Panc1 (cell line): ENCODE measurements around the gene C19orf81.

Experiments
- POLR2AphosphoS5 ChIP-seq: IDR thresholded peaks from 2 replicates; pipeline ENCODE4 v1.6.1; 2012; ENCODE audit warnings: mild to moderate bottlenecking, low read depth, low read length, moderate library complexity
- SIN3A ChIP-seq: IDR thresholded peaks from 2 replicates; pipeline ENCODE4 v1.6.1; 2012; ENCODE audit warnings: low read depth, mild to moderate bottlenecking, low read length, moderate library complexity, borderline replicate concordance; ENCODE audit not compliant: insufficient read depth
- TF ChIP-seq, protein P1 (sequence below): fragments of 450-650 bp; IDR thresholded peaks from 2 replicates; pipeline ENCODE4 v1.5.1; 2017; ENCODE audit warnings: mild to moderate bottlenecking
- TF ChIP-seq, protein P2 (sequence below), 2 experiments: IDR thresholded peaks; 2 replicates each; pipeline ENCODE4 v1.6.1; 2011 to 2012; ENCODE audit warnings: low read depth in 2 of 2, control low read depth in 1 of 2, low read length in 1 of 2, mild to moderate bottlenecking in 1 of 2, moderate library complexity in 1 of 2; ENCODE audit not compliant: insufficient read depth in 1 of 2

DNA sequence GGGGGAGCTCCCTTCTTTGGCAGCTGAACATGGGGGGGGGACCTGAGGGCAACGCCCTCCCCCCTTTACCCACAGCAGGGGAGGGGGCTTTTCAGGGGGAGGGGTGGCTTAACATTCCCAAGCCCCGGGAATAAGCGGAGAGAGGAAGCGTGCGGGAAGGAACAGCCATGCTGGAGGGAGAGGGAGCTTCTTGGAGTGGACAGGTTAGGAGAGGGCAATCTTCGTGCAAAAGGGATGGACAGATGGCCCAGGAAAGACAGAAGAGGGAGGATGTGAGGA, 10.8 kb downstream of the C19orf81 start:
- TF ChIP-seq, protein P1, sequence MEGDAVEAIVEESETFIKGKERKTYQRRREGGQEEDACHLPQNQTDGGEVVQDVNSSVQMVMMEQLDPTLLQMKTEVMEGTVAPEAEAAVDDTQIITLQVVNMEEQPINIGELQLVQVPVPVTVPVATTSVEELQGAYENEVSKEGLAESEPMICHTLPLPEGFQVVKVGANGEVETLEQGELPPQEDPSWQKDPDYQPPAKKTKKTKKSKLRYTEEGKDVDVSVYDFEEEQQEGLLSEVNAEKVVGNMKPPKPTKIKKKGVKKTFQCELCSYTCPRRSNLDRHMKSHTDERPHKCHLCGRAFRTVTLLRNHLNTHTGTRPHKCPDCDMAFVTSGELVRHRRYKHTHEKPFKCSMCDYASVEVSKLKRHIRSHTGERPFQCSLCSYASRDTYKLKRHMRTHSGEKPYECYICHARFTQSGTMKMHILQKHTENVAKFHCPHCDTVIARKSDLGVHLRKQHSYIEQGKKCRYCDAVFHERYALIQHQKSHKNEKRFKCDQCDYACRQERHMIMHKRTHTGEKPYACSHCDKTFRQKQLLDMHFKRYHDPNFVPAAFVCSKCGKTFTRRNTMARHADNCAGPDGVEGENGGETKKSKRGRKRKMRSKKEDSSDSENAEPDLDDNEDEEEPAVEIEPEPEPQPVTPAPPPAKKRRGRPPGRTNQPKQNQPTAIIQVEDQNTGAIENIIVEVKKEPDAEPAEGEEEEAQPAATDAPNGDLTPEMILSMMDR = no peak
- no peak for TF ChIP-seq POLR2AphosphoS5
- TF ChIP-seq SIN3A = no peak
- TF ChIP-seq, protein P2, sequence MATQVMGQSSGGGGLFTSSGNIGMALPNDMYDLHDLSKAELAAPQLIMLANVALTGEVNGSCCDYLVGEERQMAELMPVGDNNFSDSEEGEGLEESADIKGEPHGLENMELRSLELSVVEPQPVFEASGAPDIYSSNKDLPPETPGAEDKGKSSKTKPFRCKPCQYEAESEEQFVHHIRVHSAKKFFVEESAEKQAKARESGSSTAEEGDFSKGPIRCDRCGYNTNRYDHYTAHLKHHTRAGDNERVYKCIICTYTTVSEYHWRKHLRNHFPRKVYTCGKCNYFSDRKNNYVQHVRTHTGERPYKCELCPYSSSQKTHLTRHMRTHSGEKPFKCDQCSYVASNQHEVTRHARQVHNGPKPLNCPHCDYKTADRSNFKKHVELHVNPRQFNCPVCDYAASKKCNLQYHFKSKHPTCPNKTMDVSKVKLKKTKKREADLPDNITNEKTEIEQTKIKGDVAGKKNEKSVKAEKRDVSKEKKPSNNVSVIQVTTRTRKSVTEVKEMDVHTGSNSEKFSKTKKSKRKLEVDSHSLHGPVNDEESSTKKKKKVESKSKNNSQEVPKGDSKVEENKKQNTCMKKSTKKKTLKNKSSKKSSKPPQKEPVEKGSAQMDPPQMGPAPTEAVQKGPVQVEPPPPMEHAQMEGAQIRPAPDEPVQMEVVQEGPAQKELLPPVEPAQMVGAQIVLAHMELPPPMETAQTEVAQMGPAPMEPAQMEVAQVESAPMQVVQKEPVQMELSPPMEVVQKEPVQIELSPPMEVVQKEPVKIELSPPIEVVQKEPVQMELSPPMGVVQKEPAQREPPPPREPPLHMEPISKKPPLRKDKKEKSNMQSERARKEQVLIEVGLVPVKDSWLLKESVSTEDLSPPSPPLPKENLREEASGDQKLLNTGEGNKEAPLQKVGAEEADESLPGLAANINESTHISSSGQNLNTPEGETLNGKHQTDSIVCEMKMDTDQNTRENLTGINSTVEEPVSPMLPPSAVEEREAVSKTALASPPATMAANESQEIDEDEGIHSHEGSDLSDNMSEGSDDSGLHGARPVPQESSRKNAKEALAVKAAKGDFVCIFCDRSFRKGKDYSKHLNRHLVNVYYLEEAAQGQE (IDR thresholded peaks at IDR 0.05; ENCODE audit: insufficient read depth in 1 of 2, low read depth in 2 of 2, low read length in 1 of 2) = no peak
